ENCODE results near the gene MAP4.

- TF ChIP-seq CTCF (IDR thresholded peaks at IDR 0.05; ENCODE audit: low read depth, low read length, poor library complexity, severe bottlenecking) (no peak), EZH2phosphoT487 (IDR thresholded peaks at IDR 0.05; ENCODE audit: borderline replicate concordance, low read length) (no peak)
Observed at GRCh38 chr3:47916696-47917095, 99.5 kb downstream of the MAP4 start.
